RWPE1 (cell line): ENCODE data around the gene NT5C2.

ENCODE experiments used
- CTCF ChIA-PET: fragments of 350-600 bp; sonication (Branson Sonifier 250); formaldehyde crosslinking; extraction: SDS; loops from one replicate; lab custom pipeline; 2021; lab: Yijun Ruan, JAX
- POLR2A ChIA-PET: fragments of 400-600 bp; formaldehyde crosslinking; extraction: SDS; loops from one replicate; lab custom pipeline; 2020; ENCODE audit warnings: antibody characterized with exemption; ENCODE audit not compliant: low non-redundant PET; lab: Yijun Ruan, JAX
- DNase-seq: peaks from one replicate; pipeline ENCODE4 v3.0.0; 2012; ENCODE audit warnings: low spot score
- H3K27ac ChIP-seq: fragments of 450-650 bp; 2 replicates; pipeline ENCODE4 v1.5.1; 2017
- TF ChIP-seq, protein P1 (sequence below): fragments of 450-650 bp; conservative IDR thresholded peaks from 2 replicates; pipeline ENCODE4 v1.5.1; 2017; ENCODE audit warnings: low read depth, mild to moderate bottlenecking

Gene NT5C2

DNA sequence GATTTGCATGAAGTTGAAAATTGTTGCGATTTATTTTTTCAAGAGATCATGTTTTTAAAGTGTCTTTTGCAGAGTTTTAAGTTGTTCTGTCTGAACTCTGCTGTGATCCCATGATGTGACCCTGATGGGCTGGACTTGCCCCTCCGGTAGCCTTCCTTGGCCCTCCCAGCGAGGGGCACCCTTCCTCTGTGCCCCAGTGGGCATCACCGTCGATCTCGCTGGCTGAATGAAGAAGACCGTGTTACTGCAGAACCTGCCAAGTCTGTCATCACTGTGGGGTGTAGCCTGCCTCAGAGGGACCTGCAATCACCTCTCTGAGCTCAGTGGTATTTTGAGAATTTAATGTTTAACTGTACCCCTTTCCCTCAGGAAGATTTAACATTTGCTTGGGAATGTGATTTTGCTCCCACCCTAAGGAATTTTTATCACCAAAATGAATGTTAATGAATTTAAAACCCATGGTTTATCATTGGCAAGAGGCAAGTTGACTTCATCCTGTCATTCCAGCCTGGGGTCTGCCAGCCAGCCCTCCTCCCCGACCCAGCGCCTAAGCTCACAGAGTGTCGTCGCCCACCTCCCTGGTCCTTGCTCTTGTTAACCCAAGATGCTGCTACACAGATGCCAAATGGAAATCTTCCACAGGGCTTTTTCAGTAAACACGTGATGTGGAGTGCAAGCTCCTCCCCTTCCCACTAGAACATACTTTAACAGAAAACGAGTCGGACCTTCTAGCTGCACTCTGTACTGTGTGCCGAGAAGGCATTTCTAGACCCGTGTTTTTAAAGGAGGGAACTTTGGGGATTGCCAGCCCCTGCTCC lies 115.4 kb downstream of the NT5C2 start:
- ChIA-PET POLR2A (no interaction called here), CTCF (no interaction called here)
- TF ChIP-seq, protein P1, sequence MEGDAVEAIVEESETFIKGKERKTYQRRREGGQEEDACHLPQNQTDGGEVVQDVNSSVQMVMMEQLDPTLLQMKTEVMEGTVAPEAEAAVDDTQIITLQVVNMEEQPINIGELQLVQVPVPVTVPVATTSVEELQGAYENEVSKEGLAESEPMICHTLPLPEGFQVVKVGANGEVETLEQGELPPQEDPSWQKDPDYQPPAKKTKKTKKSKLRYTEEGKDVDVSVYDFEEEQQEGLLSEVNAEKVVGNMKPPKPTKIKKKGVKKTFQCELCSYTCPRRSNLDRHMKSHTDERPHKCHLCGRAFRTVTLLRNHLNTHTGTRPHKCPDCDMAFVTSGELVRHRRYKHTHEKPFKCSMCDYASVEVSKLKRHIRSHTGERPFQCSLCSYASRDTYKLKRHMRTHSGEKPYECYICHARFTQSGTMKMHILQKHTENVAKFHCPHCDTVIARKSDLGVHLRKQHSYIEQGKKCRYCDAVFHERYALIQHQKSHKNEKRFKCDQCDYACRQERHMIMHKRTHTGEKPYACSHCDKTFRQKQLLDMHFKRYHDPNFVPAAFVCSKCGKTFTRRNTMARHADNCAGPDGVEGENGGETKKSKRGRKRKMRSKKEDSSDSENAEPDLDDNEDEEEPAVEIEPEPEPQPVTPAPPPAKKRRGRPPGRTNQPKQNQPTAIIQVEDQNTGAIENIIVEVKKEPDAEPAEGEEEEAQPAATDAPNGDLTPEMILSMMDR = no peak
- no peak for DNase-seq
- no peak overlapping the region for H3K27ac ChIP-seq

DNA sequence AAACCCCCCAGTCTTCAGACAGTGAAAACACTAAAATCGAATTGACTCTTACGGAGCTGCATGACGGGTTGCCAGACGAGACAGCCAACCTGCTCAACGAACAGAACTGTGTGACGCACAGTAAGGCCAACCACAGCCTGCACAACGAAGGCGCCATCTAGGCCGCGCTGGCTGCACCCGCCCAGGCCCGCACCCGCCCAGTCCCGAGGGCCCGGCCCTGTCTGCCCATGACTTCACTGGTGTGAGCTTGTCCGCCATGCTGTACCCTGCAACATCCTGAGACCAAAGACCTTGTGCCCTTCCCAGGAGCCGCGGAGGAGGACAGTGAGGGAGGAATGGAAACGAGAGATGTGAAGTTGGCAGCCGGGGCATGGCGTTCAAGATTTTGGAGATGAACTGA lies 116.1 kb downstream of the NT5C2 start:
- H3K27ac ChIP-seq = no peak overlapping the region
- ChIA-PET POLR2A (no interaction called here), CTCF (no interaction called here)
- DNase-seq = no peak
- TF ChIP-seq, protein P1 = no peak

DNA sequence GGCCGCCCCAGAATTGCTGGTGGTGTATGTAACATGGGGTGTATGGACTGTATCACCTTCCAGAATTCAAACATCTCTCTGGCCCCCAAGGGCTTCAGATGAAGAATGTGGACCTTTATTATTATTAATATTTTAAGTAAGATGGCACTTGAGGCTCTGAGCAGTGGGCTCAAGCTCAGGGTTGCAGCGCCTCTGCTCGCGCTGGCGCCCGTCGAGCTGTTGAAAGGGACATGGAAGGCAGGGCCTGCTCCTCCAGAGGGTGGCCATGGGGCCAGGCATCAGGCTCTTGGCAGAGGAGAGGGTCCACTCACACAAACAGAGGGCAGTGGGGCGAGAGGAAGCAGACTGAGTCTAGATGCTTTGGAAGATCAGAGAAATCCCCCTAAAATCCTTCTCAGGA lies 120.2 kb downstream of the NT5C2 start:
- H3K27ac ChIP-seq = no peak overlapping the region
- TF ChIP-seq, protein P1 = no peak
- CTCF ChIA-PET = interaction anchor here (0.6 to 12.4 kb wide), 4 partner anchors 81 to 337 kb away, joined by 3 to 86 read pairs (median 4); partner anchors contain the start of gene CNNM2
- POLR2A ChIA-PET = no interaction called here
- DNase-seq = no peak

DNA sequence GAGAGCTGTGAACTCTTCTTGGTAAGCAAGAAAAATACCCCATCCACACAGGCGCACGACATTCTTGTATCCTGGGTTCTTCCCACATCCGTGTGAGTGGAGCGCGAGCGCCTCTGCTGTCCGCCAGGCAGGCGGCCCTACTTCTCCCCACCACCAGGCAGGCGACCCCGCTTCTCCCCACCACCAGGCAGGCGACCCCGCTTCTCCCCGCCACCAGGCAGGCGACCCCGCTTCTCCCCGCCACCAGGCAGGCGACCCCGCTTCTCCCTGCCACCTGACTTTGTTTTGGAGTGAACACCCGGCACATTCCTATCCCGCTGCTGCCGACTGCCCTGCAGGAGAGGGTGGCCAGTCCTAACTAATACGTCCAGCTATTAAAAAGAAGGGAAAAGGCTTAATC lies 120.8 kb downstream of the NT5C2 start:
- DNase-seq = no peak
- H3K27ac ChIP-seq = no peak overlapping the region
- TF ChIP-seq, protein P1 = no peak
- CTCF ChIA-PET = interaction anchor here (0.6 to 12.4 kb wide), 4 partner anchors 80 to 336 kb away, joined by 3 to 86 read pairs (median 4); partner anchors contain the start of gene CNNM2
- POLR2A ChIA-PET = no interaction called here

DNA sequence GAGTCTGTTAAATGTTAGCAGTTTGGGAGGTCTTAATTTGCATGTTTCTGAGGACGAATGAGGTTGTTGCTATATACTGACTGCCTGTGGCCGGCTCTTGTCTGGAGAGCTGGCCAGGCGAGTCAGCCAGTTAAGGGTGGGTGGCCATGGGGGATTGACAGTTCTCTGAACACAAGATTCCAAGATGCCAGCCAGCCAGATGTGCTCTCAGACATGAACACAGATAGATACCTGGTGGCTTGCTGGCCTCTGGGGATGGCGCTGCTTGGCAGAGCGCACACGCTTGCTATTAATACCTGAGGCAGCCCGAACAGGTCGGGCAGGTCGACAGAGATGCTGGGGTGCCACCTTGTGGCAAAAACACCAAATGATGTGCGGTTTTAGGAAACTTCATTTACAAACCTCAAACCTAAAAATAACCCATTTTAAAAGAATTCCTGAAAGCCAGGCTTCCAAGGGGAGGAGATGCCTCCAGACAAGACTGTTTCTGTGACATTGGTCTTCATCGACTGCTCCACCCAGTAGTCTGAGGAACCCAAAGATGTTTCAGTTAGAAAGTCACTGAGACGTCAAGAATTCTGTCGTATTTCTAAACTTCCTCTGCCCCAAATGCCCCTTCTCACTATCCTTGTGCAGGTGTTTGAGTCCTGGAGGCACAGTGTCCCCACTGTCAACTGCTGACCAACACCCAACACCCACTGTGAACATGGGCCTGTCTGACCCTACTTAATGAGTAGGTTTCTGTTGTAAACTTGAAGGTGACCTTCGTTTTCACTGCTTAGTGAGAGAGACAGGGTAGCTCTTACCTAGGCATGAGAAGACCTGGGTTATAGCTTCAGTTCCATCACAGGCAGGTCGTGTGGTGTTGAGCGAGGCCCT lies 123.4 kb downstream of the NT5C2 start:
- TF ChIP-seq, protein P1 = peak; percentile 76
- POLR2A ChIA-PET = no interaction called here
- CTCF ChIA-PET = interaction anchor here (0.7 to 12.4 kb wide), 3 partner anchors 152 to 220 kb away, joined by 3 to 86 read pairs (median 3); partner anchors contain the start of gene CNNM2
- DNase-seq = peak; percentile 68
- H3K27ac ChIP-seq = no peak overlapping the region

DNA sequence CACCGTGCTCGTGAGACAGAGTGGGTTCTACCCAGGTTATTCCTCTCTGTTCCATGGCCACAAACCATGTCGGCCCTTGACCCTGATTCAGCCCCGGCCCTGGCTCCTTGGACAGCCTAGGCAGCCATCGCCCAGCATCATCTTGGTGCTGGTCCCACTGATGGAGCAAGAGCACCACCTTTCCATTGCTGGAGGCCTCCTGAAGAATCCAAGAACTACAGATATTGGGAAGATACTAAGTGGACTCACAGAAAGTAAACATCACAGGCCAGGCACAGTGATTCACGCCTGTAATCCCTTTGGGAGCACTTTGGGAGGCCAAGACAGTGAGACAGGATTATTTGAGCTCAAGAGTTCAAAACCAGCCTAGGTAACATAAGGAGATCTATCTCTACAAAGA lies 125.1 kb downstream of the NT5C2 start:
- POLR2A ChIA-PET = no interaction called here

More for the DNA sequence above, 125.1 kb downstream of the NT5C2 start:
- DNase-seq = no peak
- TF ChIP-seq, protein P1 = no peak
- no peak overlapping the region for H3K27ac ChIP-seq
- CTCF ChIA-PET = interaction anchor here (0.6 to 12.4 kb wide), 2 partner anchors 150 to 167 kb away, joined by 7 to 86 read pairs; partner anchors contain the start of gene CNNM2
